HG02623 (cell line): Measurements from ENCODE around the gene COMMD6.

Experiments used
- ATAC-seq: cut with Tn5 transposase; IDR thresholded peaks from one replicate; pipeline ENCODE4 v1.9.1; 2021; ENCODE audit warnings: moderate library complexity; ENCODE audit not compliant: unreplicated experiment

COMMD6 gene

GRCh38 chr13:75485286-75486062 lies 52.2 kb downstream of the COMMD6 start:
- ATAC-seq = no peak

DNA sequence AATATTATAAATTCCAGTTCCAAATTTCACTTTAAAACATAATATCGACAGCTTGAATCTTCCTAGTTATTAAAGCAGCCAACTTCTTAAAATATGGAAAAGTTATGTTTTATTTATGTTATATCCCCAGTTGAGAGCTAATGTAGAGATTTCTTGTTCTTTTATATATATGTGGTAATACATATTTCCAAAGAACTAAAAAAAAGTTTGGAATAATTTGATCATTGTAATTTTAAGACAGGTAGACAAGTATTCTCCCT lies 54.9 kb downstream of the COMMD6 start:
- no peak for ATAC-seq

GRCh38 chr13:75482070-75482819 lies 55.4 kb downstream of the COMMD6 start, which contains the start of gene TBC1D4:
TSS of gene TBC1D4 (minus strand) at chr13:75482169. CDS start at chr13:75481767, 402 bp downstream.
- ATAC-seq = peak; percentile 69

DNA sequence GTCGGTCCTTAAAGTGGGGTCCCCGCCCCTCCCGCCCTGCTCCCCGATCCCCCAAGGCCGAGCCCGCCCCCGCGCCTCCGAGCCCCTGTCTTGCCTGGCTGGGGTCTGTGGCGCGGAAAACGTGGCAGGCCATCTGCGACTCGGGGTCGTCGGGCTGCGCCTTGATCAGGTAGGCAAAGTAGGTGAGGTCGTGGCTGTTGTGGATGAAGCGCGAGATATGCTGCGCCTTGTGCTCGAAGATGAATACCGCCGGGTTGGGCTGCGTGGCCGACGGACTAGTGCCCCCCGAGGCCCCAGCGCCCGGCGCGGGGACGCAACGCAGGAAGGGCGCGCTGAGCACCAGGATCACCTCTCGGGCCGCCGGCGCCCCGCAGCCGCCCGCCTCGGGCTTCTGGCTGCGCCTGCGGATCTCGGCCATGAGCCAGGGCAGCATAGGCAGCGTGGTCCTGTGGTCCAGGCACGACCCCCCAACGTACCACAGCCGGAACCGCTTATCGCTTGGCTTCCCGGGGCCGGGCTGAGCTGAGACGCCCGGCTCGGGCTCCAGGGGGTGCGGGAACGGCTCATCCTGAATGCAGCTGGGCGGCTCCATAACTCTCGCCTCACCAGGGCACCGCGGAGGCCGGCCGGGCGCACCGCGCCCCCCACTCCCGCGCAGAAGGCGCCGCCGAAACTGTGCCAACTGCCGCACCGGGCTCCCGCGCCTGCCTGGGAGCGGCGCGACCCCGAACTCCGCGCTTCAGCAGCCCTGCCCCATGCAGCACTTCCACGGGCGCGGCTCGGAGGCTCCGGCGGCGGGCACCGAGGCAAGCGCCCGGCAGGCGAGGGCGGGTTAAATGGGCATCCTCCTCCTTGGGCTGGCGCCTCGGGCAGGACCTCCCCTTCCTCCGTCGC lies 56.2 kb downstream of the COMMD6 start:
- ATAC-seq = peak; percentile 21

- no peak for ATAC-seq
Measured at GRCh38 chr13:75480671-75481175, 56.9 kb downstream of the COMMD6 start.

DNA sequence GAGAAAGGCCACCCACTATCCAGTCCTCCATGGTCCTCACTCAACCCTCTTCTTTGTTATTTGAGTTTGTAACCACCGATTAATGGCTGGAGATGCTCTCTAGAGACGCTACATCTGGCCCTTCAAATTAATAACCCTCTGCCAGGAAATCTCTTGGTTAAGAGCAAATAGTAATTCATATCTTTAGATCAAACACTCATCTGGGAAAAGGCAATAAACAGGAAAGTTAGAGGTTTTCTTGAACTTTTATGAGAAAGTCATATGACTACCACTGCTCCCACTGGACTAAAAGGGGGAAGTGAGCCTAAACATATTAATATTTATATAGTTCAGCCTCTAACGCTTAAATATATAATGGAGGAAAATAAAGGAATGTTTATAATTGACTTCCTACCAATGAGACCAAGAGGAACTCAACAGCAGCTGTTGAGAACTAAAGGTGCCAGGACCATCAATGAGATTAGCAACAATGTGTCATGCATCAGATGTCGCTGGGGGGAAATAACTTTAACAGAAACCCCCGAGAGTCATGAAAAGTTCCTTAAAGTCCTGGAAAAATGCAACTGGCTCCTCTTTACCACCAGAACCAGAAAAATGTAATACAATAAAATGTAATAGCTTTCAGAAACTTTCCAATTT lies 58.4 kb downstream of the COMMD6 start:
- no peak for ATAC-seq

GRCh38 chr13:75478659-75479058 lies 59.0 kb downstream of the COMMD6 start:
- no peak for ATAC-seq
